IMR-90 (cell line): ENCODE measurements around the gene TAF4. TPM values are rescaled to one million over a fixed set of nuclear protein-coding genes. Genes with fewer than 3 reads are reported as not detected.
A peak's percentile ranks its signal among the peaks of the same experiment; 100 is the strongest.

Experiments
- ATAC-seq: fragments of 200-7000 bp; cut with Tn5 transposase; 2 replicates; pipeline ENCODE4 v1.9.1; 2020; ENCODE audit warnings: low read depth, mild to moderate bottlenecking, moderate library complexity
- BruUV-seq: library from RNA; stranded (reverse); fragments of 400-500 nt; replicated peaks from 2 replicates; lab custom pipeline; 2021; lab: Mats Ljungman, UMichigan
- CTCF ChIA-PET: fragments of 300-600 bp; formaldehyde crosslinking; extraction: SDS; loops from one replicate; lab custom pipeline; 2021; ENCODE audit warnings: antibody characterized with exemption; lab: Yijun Ruan, JAX
- POLR2A ChIA-PET: fragments of 300-600 bp; sonication (Branson Sonifier 250); formaldehyde crosslinking; loops from one replicate; lab custom pipeline; 2022; ENCODE audit warnings: antibody characterized with exemption; ENCODE audit not compliant: unreplicated experiment; lab: Charles Lee
- DNase-seq: peaks from one replicate; pipeline ENCODE4 v3.0.0; 2013
- H2AFZ ChIP-seq: replicated peaks from 2 replicates; pipeline ENCODE3; 2013; ENCODE audit warnings: low read length, mild to moderate bottlenecking; ENCODE audit not compliant: poor library complexity
- H2AK5ac ChIP-seq: 2 replicates; pipeline ENCODE4 v1.6.1; 2013; ENCODE audit warnings: low read depth, low read length, inconsistent platforms
- H2AK9ac ChIP-seq: replicated peaks from 2 replicates; pipeline ENCODE3; 2013; ENCODE audit warnings: mild to moderate bottlenecking, low read depth, low read length, moderate library complexity; ENCODE audit not compliant: poor library complexity
- H2BK120ac ChIP-seq: 2 replicates; pipeline ENCODE4 v1.6.1; 2013; ENCODE audit warnings: low read depth, low read length, inconsistent platforms
- H2BK15ac ChIP-seq: 3 replicates; pipeline ENCODE4 v1.6.1; 2013; ENCODE audit warnings: low read depth, low read length, inconsistent platforms
- H2BK20ac ChIP-seq: 2 replicates; pipeline ENCODE4 v1.6.1; 2013; ENCODE audit warnings: low read depth, mild to moderate bottlenecking, inconsistent platforms, low read length, moderate library complexity
- H2BK5ac ChIP-seq: 2 replicates; pipeline ENCODE4 v1.6.1; 2013; ENCODE audit warnings: mild to moderate bottlenecking, low read depth, low read length, inconsistent platforms; ENCODE audit not compliant: poor library complexity, severe bottlenecking
- H3K14ac ChIP-seq: replicated peaks from 2 replicates; pipeline ENCODE4 v1.6.1; 2013; ENCODE audit warnings: low read depth, low read length, inconsistent platforms
- H3K18ac ChIP-seq: 2 replicates; pipeline ENCODE4 v1.6.1; 2013; ENCODE audit warnings: low read depth, low read length, control low read depth
- H3K23ac ChIP-seq: 2 replicates; pipeline ENCODE4 v1.6.1; 2013; ENCODE audit warnings: low read depth, low read length, inconsistent platforms
- H3K27ac ChIP-seq: 2 replicates; pipeline ENCODE4 v1.5.1; 2013; ENCODE audit warnings: mild to moderate bottlenecking, control low read depth, low read length; ENCODE audit not compliant: insufficient read depth
- H3K27me3 ChIP-seq: 2 replicates; pipeline ENCODE4 v1.6.1; 2013; ENCODE audit warnings: low read length; ENCODE audit not compliant: control insufficient read depth, insufficient read depth
- H3K36me3 ChIP-seq: 2 replicates; pipeline ENCODE4 v1.6.1; 2013; ENCODE audit warnings: low read length, mixed read lengths; ENCODE audit not compliant: control insufficient read depth, insufficient read depth
- H3K4ac ChIP-seq: 2 replicates; pipeline ENCODE4 v1.6.1; 2013; ENCODE audit warnings: low read depth, low read length, inconsistent platforms
- H3K4me1 ChIP-seq: 2 replicates; pipeline ENCODE4 v1.6.1; 2013; ENCODE audit warnings: low read length, mixed read lengths; ENCODE audit not compliant: control insufficient read depth, insufficient read depth
- H3K4me2 ChIP-seq: 2 replicates; pipeline ENCODE4 v1.6.1; 2013; ENCODE audit warnings: low read depth, mild to moderate bottlenecking, control low read depth, low read length, moderate library complexity
- H3K4me3 ChIP-seq: 2 replicates; pipeline ENCODE4 v1.5.1; 2013; ENCODE audit warnings: low read depth, mild to moderate bottlenecking, control low read depth, low read length, moderate library complexity; ENCODE audit not compliant: insufficient read depth
- H3K56ac ChIP-seq: 2 replicates; pipeline ENCODE4 v1.6.1; 2013; ENCODE audit warnings: low read length, inconsistent platforms; ENCODE audit not compliant: insufficient read depth; ENCODE audit errors: extremely low read depth
- H3K79me1 ChIP-seq, 2 experiments: 2 replicates each; pipeline ENCODE4 v1.6.1; 2013; ENCODE audit warnings: low read length in 2 of 2, inconsistent platforms in 1 of 2, low read depth in 1 of 2
- H3K9ac ChIP-seq: 2 replicates; pipeline ENCODE4 v1.6.1; 2013; ENCODE audit warnings: low read depth, low read length, control low read depth
- H3K9me1 ChIP-seq: 2 replicates; pipeline ENCODE4 v1.6.1; 2013; ENCODE audit warnings: low read length, inconsistent platforms; ENCODE audit not compliant: insufficient read depth
- H3K9me3 ChIP-seq: 2 replicates; pipeline ENCODE4 v1.6.1; 2013; ENCODE audit warnings: low read length; ENCODE audit not compliant: control insufficient read depth, insufficient read depth
- H4K20me1 ChIP-seq: 2 replicates; pipeline ENCODE4 v1.6.1; 2013; ENCODE audit warnings: low read length, inconsistent platforms; ENCODE audit not compliant: insufficient read depth
- H4K5ac ChIP-seq: 2 replicates; pipeline ENCODE4 v1.6.1; 2013; ENCODE audit warnings: mild to moderate bottlenecking, low read depth, low read length, control low read depth
- H4K8ac ChIP-seq, 2 experiments: 2 replicates each; pipeline ENCODE4 v1.6.1; 2013; ENCODE audit warnings: low read depth in 2 of 2, low read length in 2 of 2, control low read depth in 1 of 2, inconsistent platforms in 1 of 2
- H4K91ac ChIP-seq: 2 replicates; pipeline ENCODE4 v1.6.1; 2013; ENCODE audit warnings: low read depth, low read length, inconsistent platforms; ENCODE audit not compliant: insufficient read depth
- BHLHE40 ChIP-seq: fragments of 150-350 bp; IDR thresholded peaks from 2 replicates; pipeline ENCODE4 v1.6.1; 2016; ENCODE audit warnings: mild to moderate bottlenecking, low read depth, low read length
- CTCF ChIP-seq: conservative IDR thresholded peaks from 2 replicates; pipeline ENCODE4 v1.5.1; 2012; ENCODE audit warnings: mild to moderate bottlenecking, low read depth, low read length, improper control_type of control experiment
- MXI1 ChIP-seq: IDR thresholded peaks from 2 replicates; pipeline ENCODE4 v1.6.1; 2012; ENCODE audit warnings: low read depth, mild to moderate bottlenecking, low read length, moderate library complexity, borderline replicate concordance
- NFE2L2 ChIP-seq: fragments of 150-350 bp; IDR thresholded peaks from 2 replicates; pipeline ENCODE4 v1.6.1; 2016; ENCODE audit warnings: low read depth, mild to moderate bottlenecking, low read length
- RFX5 ChIP-seq: IDR thresholded peaks from 2 replicates; pipeline ENCODE4 v1.8.0; 2012; ENCODE audit warnings: low read depth, mild to moderate bottlenecking, low read length, moderate library complexity
- USF2 ChIP-seq: fragments of 150-350 bp; IDR thresholded peaks from 2 replicates; pipeline ENCODE4 v1.6.1; 2017; ENCODE audit warnings: mild to moderate bottlenecking, antibody characterized with exemption, low read length, low read depth
- WGBS, 2 experiments: methylation state at CpG; one replicate each; pipeline versions ENCODE4 v1.1.5 to v1.1.7; 2013; ENCODE audit warnings: missing lambda C conversion rate in 2 of 2; ENCODE audit not compliant: insufficient read length in 1 of 2; ENCODE audit errors: extremely low coverage in 2 of 2; 5-methylcytosine and 5-hydroxymethylcytosine counted together
- dilution Hi-C: fragments of 300-500 bp; cut with HindIII; formaldehyde crosslinking; loops from one replicate; pipeline ENCODE4 v1.14.3; 2018; ENCODE audit warnings: low sequenced_read_pairs; ENCODE audit not compliant: unreplicated experiment
- in situ Hi-C: fragments of 300-500 bp; cut with MboI; formaldehyde crosslinking; loops from 3 replicates; pipeline ENCODE4 v1.14.3; 2019; ENCODE audit warnings: low sequenced_read_pairs, inconsistent platforms, mixed read lengths
- intact Hi-C: fragments of 100-400 bp; cut with micrococcal nuclease; formaldehyde crosslinking; loops from 2 replicates; pipeline ENCODE4 v1.10.0; 2022
- polyA plus RNA-seq, 3 experiments: library from polyadenylated mRNA; depleted of rRNA; stranded (reverse); fragments of >200 nt; gene quantifications; 2 replicates each; pipeline ENCODE4 v1.2.3, GENCODE V29; 2012; ENCODE audit warnings: low replicate concordance in 1 of 3
- total RNA-seq: library from RNA; depleted of rRNA; stranded (reverse); fragments of >200 nt; gene quantifications from 2 replicates; pipeline ENCODE4 v1.2.3, GENCODE V29; 2012

Gene TAF4
- total and polyA plus RNA-seq, 2 of the 4 experiments (the other 2 are of a cell fraction) = 1.4 to 5.1 TPM

- H2BK15ac ChIP-seq = no peak overlapping the region
- no peaks in the 10 kb centered on the region for H3K4me1 ChIP-seq
- no peaks in the 10 kb centered on the region for H3K9me3 ChIP-seq
- H3K4me2 ChIP-seq = no peak overlapping the region
- no peak overlapping the region for H4K8ac ChIP-seq
- H2AK9ac ChIP-seq = no peak overlapping the region
- POLR2A ChIA-PET = no interaction called here
- H2BK20ac ChIP-seq = no peak overlapping the region
- no peak overlapping the region for H3K4me3 ChIP-seq
- no peak overlapping the region for H3K9ac ChIP-seq
- no peak overlapping the region for H3K4ac ChIP-seq
- no peak overlapping the region for H3K23ac ChIP-seq
- peaks cover 24% of the 10 kb centered on the region for H3K27me3 ChIP-seq
- no peak overlapping the region for H3K14ac ChIP-seq
- H3K36me3 ChIP-seq = no peaks in the 10 kb centered on the region
- ATAC-seq = peak; percentile 15; the same call in 1 of the 2 replicates
- no peak overlapping the region for H2BK5ac ChIP-seq
- no peak for TF ChIP-seq CTCF
- TF ChIP-seq MXI1 = no peak
- TF ChIP-seq RFX5 = no peak
- TF ChIP-seq USF2 = no peak
- TF ChIP-seq BHLHE40 = no peak
- TF ChIP-seq NFE2L2 = no peak
- H3K18ac ChIP-seq = no peak overlapping the region
- no peaks in the 10 kb centered on the region; the same call in 1 of the 2 replicates for H3K9me1 ChIP-seq
- in situ Hi-C loops = no loop called here
- no peaks in the 10 kb centered on the region for H4K20me1 ChIP-seq
- no peak overlapping the region for H2AFZ ChIP-seq
- no TSS peak for BruUV-seq
- H4K5ac ChIP-seq = no peak overlapping the region
- no peak for DNase-seq
- CTCF ChIA-PET = no interaction called here
- H3K27ac ChIP-seq = no peak overlapping the region
- intact Hi-C loops = no loop called here
- 0% methylated on average over 1 of the region's 41 CpGs; no CpG with 5 or more reads in 1 of the 2 experiments for WGBS, 2 experiments
- dilution Hi-C loops = no loop called here
- no peak overlapping the region for H3K56ac ChIP-seq
- no peak overlapping the region for H2AK5ac ChIP-seq
- no peak overlapping the region for H2BK120ac ChIP-seq
- no peaks in the 10 kb centered on the region for H3K79me1 ChIP-seq
- no peak overlapping the region for H4K91ac ChIP-seq
Observed at GRCh38 chr20:61964675-61965605, 100.7 kb downstream of the TAF4 start.
